ENCODE data around the gene TFEB.
A peak's percentile ranks its signal among the peaks of the same experiment; 100 is the strongest.

TFEB gene

GRCh38 chr6:41779788-41780550 is 44.6 kb upstream of the TFEB start, which contains the start of gene FRS3:
Gene FRS3, minus strand, starts transcription at chr6:41779900. Its CDS starts 2,913 bp downstream, at chr6:41776987.
- peak within 1 kb of the TSS; percentile 65 for H3K4me3 ChIP-seq (ENCODE audit: low read depth, low read length)
- TF ChIP-seq CTCF (IDR thresholded peaks at IDR 0.05; ENCODE audit: low read depth, low read length), result peak; percentile 93
- in situ Hi-C loops (cut with HindIII; ENCODE audit: low sequenced_read_pairs), result no loop called here

GRCh38 chr6:41779336-41779735 is 43.9 kb upstream of the TFEB start:
- in situ Hi-C loops (cut with HindIII; ENCODE audit: low sequenced_read_pairs), result no loop called here
- TF ChIP-seq CTCF (IDR thresholded peaks at IDR 0.05; ENCODE audit: low read depth, low read length), result no peak
- no peak for DNase-seq (ENCODE audit: low read depth, low spot score)
- H3K4me3 ChIP-seq (ENCODE audit: low read depth, low read length), result peak overlapping the region; percentile 65

More at GRCh38 chr6:41779788-41780550, 44.6 kb upstream of the TFEB start, which contains the start of gene FRS3:
- DNase-seq (ENCODE audit: low read depth, low spot score), result peak; percentile 95

- TF ChIP-seq CTCF (IDR thresholded peaks at IDR 0.05; ENCODE audit: low read depth, low read length), result no peak
- peak overlapping the region; percentile 65 for H3K4me3 ChIP-seq (ENCODE audit: low read depth, low read length)
- in situ Hi-C loops (cut with HindIII; ENCODE audit: low sequenced_read_pairs), result no loop called here
- no peak for DNase-seq (ENCODE audit: low read depth, low spot score)
These were observed 43.5 kb upstream of the TFEB start for GRCh38 chr6:41778895-41779294.

- DNase-seq (ENCODE audit: low read depth, low spot score), result no peak
- no peak for TF ChIP-seq CTCF (IDR thresholded peaks at IDR 0.05; ENCODE audit: low read depth, low read length)
- in situ Hi-C loops (cut with HindIII; ENCODE audit: low sequenced_read_pairs), result no loop called here
- no peak overlapping the region for H3K4me3 ChIP-seq (ENCODE audit: low read depth, low read length)
These were observed 42.3 kb upstream of the TFEB start for GRCh38 chr6:41777551-41778285.

GRCh38 chr6:41775293-41775882 is 40.0 kb upstream of the TFEB start:
- no peak for DNase-seq (ENCODE audit: low read depth, low spot score)
- no peak overlapping the region for H3K4me3 ChIP-seq (ENCODE audit: low read depth, low read length)
- no peak for TF ChIP-seq CTCF (IDR thresholded peaks at IDR 0.05; ENCODE audit: low read depth, low read length)
- in situ Hi-C loops (cut with HindIII; ENCODE audit: low sequenced_read_pairs), result no loop called here

- in situ Hi-C loops (cut with HindIII; ENCODE audit: low sequenced_read_pairs), result no loop called here
- no peak for DNase-seq (ENCODE audit: low read depth, low spot score)
- no peak for TF ChIP-seq CTCF (IDR thresholded peaks at IDR 0.05; ENCODE audit: low read depth, low read length)
- H3K4me3 ChIP-seq (ENCODE audit: low read depth, low read length), result no peak overlapping the region
These were observed 39.4 kb upstream of the TFEB start for GRCh38 chr6:41774841-41775240.

All from astrocyte of the spinal cord (primary cell).